CD4-positive, alpha-beta T cell (primary cell): ENCODE results near the gene HAUS1. TPM values are rescaled to one million over a fixed set of nuclear protein-coding genes. Genes with fewer than 3 reads are reported as not detected.
"Not testable (repeated sequence)": the region's sequence is repeated elsewhere in the genome, so short reads cannot be mapped to it uniquely, and the experiment has no call there.

ENCODE experiments used
- ATAC-seq: fragments of 200-7000 bp; cut with Tn5 transposase; one replicate; pipeline ENCODE4 v1.10.0; 2022; ENCODE audit warnings: mild to moderate bottlenecking; ENCODE audit not compliant: poor library complexity
- CTCF ChIA-PET: fragments of 350-600 bp; sonication (Branson Sonifier 250); formaldehyde crosslinking; loops from one replicate; lab custom pipeline; 2021; ENCODE audit warnings: antibody characterized with exemption, inconsistent platforms; lab: Charles Lee
- POLR2A ChIA-PET: fragments of 350-600 bp; sonication (Branson Sonifier 250); formaldehyde crosslinking; loops from one replicate; lab custom pipeline; 2021; ENCODE audit warnings: antibody characterized with exemption, inconsistent platforms; lab: Charles Lee
- DNase-seq, 14 experiments: peaks; one replicate each; pipeline ENCODE4 v3.0.0-alpha.2; 2013 to 2020; ENCODE audit warnings: mixed read lengths in 2 of 14
- H3K27ac ChIP-seq, 2 donors: one replicate each; pipeline versions ENCODE4 v1.5.1 to v1.7.0; 2013; ENCODE audit warnings: low read length in 2 of 2, low read depth in 1 of 2, mild to moderate bottlenecking in 1 of 2
- H3K27me3 ChIP-seq, 2 experiments: 1 replicate in 1 of 2; 2 replicates in 1 of 2; pipeline versions ENCODE4 v1.6.1 to v1.7.0; 2013; ENCODE audit warnings: low read length in 2 of 2, control low read depth in 1 of 2, mild to moderate bottlenecking in 1 of 2, moderate library complexity in 1 of 2; ENCODE audit not compliant: insufficient read depth in 2 of 2, control insufficient read depth in 1 of 2
- H3K36me3 ChIP-seq: one replicate; pipeline ENCODE4 v1.6.1; 2013; ENCODE audit warnings: low read length, control low read depth; ENCODE audit not compliant: insufficient read depth
- H3K4me1 ChIP-seq: one replicate; pipeline ENCODE4 v1.6.1; 2013; ENCODE audit warnings: low read length, control low read depth; ENCODE audit not compliant: insufficient read depth
- H3K4me3 ChIP-seq: one replicate; pipeline ENCODE4 v1.5.1; 2013; ENCODE audit warnings: mild to moderate bottlenecking, low read length, moderate library complexity
- H3K9me3 ChIP-seq, 2 experiments: 1 replicate in 1 of 2; 2 replicates in 1 of 2; pipeline versions ENCODE4 v1.6.1 to v1.7.0; 2013; ENCODE audit warnings: low read length in 2 of 2, mild to moderate bottlenecking in 2 of 2, control low read depth in 1 of 2, moderate library complexity in 1 of 2; ENCODE audit not compliant: control insufficient read depth in 1 of 2, insufficient read depth in 1 of 2
- H3K27ac Mint-ChIP-seq: one replicate; pipeline ENCODE4 v1.8.0; 2020; ENCODE audit warnings: mixed read lengths
- H3K27me3 Mint-ChIP-seq: one replicate; pipeline ENCODE4 v1.8.0; 2021; ENCODE audit warnings: mixed read lengths
- H3K36me3 Mint-ChIP-seq: one replicate; pipeline ENCODE4 v1.8.0; 2021; ENCODE audit warnings: low read depth, mixed read lengths
- H3K4me1 Mint-ChIP-seq: one replicate; pipeline ENCODE4 v1.8.0; 2021; ENCODE audit warnings: low read depth, mixed read lengths
- H3K4me3 Mint-ChIP-seq: one replicate; pipeline ENCODE4 v1.8.0; 2020; ENCODE audit warnings: mild to moderate bottlenecking, mixed read lengths
- H3K9me3 Mint-ChIP-seq: one replicate; pipeline ENCODE4 v1.8.0; 2020; ENCODE audit warnings: mixed read lengths
- CTCF ChIP-seq: fragments of 200-600 bp; IDR thresholded peaks from one replicate; pipeline ENCODE4 v1.8.0; 2022; ENCODE audit warnings: antibody characterized with exemption, mild to moderate bottlenecking
- intact Hi-C, 2 experiments: fragments of 100-400 bp; cut with DNase I in 1 of 2; cut with micrococcal nuclease in 1 of 2; formaldehyde crosslinking; loops; one replicate each; pipeline versions ENCODE4 v1.15.1 to v1.9.0; 2023 to 2025; cut with DNase I, micrococcal nuclease
- total RNA-seq, 174 experiments: library from RNA in 2 of 174; stranded (reverse) in 2 of 174; gene quantifications; one replicate each; pipeline ENCODE4 v1.2.3 and lab custom pipeline; 2021 to 2026

HAUS1 gene
- total RNA-seq, 2 experiments from 2014 or later = 8.8 to 10.8 TPM

GRCh38 chr18:46080156-46080555 lies 24.0 kb upstream of the HAUS1 start:
- no peaks in the 10 kb centered on the region for H3K27me3 Mint-ChIP-seq
- Histone ChIP-seq H3K4me1 (no peaks in the 10 kb centered on the region), H3K36me3 (peaks cover 54% of the 10 kb centered on the region), H3K4me3 (no peak overlapping the region), H3K27ac (no peak overlapping the region), H3K27me3 (no peaks in the 10 kb centered on the region), H3K9me3 (no peaks in the 10 kb centered on the region)
- POLR2A ChIA-PET = no interaction called here
- H3K36me3 Mint-ChIP-seq = peaks cover 63% of the 10 kb centered on the region
- CTCF ChIA-PET = no interaction called here
- no peak for TF ChIP-seq CTCF
- ATAC-seq (no peak), DNase-seq (no peak)
- no peak overlapping the region for H3K27ac Mint-ChIP-seq
- no peak overlapping the region for H3K4me3 Mint-ChIP-seq
- intact Hi-C loops = no loop called here
- H3K9me3 Mint-ChIP-seq = no peaks in the 10 kb centered on the region
- H3K4me1 Mint-ChIP-seq = no peaks in the 10 kb centered on the region

GRCh38 chr18:46084431-46084830 lies 19.8 kb upstream of the HAUS1 start:
- H3K9me3 Mint-ChIP-seq = no peaks in the 10 kb centered on the region
- Histone ChIP-seq H3K4me3 (no peak overlapping the region), H3K9me3 (peaks cover 4 to 6% of the 10 kb centered on the region in 2 experiments), H3K27me3 (no peaks in the 10 kb centered on the region), H3K4me1 (no peaks in the 10 kb centered on the region), H3K36me3 (peaks cover 86% of the 10 kb centered on the region), H3K27ac (no peak overlapping the region)
- H3K27ac Mint-ChIP-seq = no peak overlapping the region
- no peak for DNase-seq
- no peaks in the 10 kb centered on the region for H3K27me3 Mint-ChIP-seq
- H3K4me1 Mint-ChIP-seq = peaks cover 7% of the 10 kb centered on the region
- H3K36me3 Mint-ChIP-seq = peaks cover 98% of the 10 kb centered on the region
- no peak for ATAC-seq
- ChIA-PET POLR2A (no interaction called here), CTCF (interaction anchor here (1.3 kb wide), 2 partner anchors 11 to 13 kb away, joined by 3 to 4 read pairs; no protein-coding TSS in a partner anchor)
- no peak for TF ChIP-seq CTCF
- intact Hi-C loops = no loop called here
- no peak overlapping the region for H3K4me3 Mint-ChIP-seq

DNA sequence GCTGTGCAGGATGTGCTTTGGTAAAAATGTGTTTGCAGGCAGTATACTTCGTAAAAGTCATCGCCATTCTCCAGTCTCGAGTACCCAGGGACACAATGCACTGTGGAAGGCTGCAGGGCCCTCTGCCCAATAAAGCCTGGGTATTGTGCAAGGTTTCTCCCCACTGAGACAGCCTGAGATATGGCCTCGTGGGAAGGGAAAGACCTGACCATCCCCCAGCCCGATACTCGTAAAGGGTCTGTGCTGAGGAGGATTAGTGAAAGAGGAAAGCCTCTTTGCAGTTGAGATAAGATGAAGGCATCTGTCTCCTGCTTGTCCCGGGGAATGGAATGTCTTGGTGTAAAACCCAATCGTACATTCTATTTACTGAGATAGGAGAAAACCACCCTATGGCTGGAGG lies 15.7 kb upstream of the HAUS1 start:
- intact Hi-C loops, POLR2A ChIA-PET, H3K4me3 ChIP-seq, ATAC-seq, H3K27me3 Mint-ChIP-seq, H3K27ac Mint-ChIP-seq, H3K27ac ChIP-seq, H3K9me3 Mint-ChIP-seq, CTCF ChIA-PET, H3K27me3 ChIP-seq, DNase-seq, H3K4me3 Mint-ChIP-seq, H3K9me3 ChIP-seq: not testable (repeated sequence)
- H3K36me3 Mint-ChIP-seq = peaks cover 100% of the 10 kb centered on the region
- Histone ChIP-seq H3K4me1 (peaks cover 13% of the 10 kb centered on the region), H3K36me3 (peaks cover 99% of the 10 kb centered on the region)
- H3K4me1 Mint-ChIP-seq = peaks cover 28% of the 10 kb centered on the region

GRCh38 chr18:46095532-46095931 lies 8.7 kb upstream of the HAUS1 start:
- DNase-seq (no peak), ATAC-seq (no peak)
- Histone ChIP-seq H3K36me3 (peaks cover 46% of the 10 kb centered on the region), H3K27me3 (no peaks in the 10 kb centered on the region), H3K9me3 (no peaks in the 10 kb centered on the region), H3K4me3 (no peak overlapping the region), H3K4me1 (peaks cover 48% of the 10 kb centered on the region), H3K27ac (no peak overlapping the region)
- Mint-ChIP-seq H3K4me3 (peak overlapping the region; percentile 81), H3K36me3 (peaks cover 62% of the 10 kb centered on the region), H3K27ac (peak overlapping the region; percentile 77), H3K27me3 (no peaks in the 10 kb centered on the region), H3K4me1 (peaks cover 47% of the 10 kb centered on the region), H3K9me3 (no peaks in the 10 kb centered on the region)
- TF ChIP-seq CTCF = no peak
- intact Hi-C loops = no loop called here
- ChIA-PET CTCF (interaction anchor here (0.6 to 1.1 kb wide), 2 partner anchors 22 to 74 kb away, joined by 3 to 4 read pairs; no protein-coding TSS in a partner anchor), POLR2A (interaction anchor here (0.6 kb wide), 1 partner anchor 8 kb away, joined by 3 read pairs; no protein-coding TSS in a partner anchor)
